Measurements from ENCODE around the gene SLC14A1. TPM values are rescaled to one million over a fixed set of nuclear protein-coding genes. Genes with fewer than 3 reads are reported as not detected.

The SLC14A1 gene
- total and polyA plus RNA-seq, 2 experiments from 2014 or later = 0.21 to 0.53 TPM

DNA sequence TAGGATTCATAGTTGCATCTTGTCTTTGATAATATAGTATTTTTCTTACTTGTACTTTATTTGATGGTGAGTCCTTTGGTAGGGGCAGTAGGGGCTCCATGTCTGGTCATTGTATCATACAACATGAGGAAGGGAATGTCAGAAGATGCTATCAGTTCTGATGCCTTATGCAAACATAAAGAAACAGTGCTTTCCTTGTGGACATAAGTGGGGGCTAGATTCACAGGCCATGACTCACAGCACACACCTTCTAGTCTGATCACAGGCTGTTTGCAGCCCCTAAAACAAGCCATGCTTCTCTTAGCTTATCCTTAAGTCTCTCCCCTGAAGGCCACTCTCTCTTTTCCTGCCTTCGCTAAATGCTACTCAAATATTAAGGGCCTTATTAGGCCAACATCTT is 10.7 kb upstream of the SLC14A1 start:
- no peak overlapping the region for H3K4me3 ChIP-seq
- no peak overlapping the region for H3K4me3 Mint-ChIP-seq
- H3K4me1 ChIP-seq (ENCODE audit: insufficient read depth) = no peaks in the 10 kb centered on the region
- no peaks in the 10 kb centered on the region; the same call in 2 of the 3 replicates for H3K4me1 Mint-ChIP-seq
- H3K27me3 ChIP-seq (ENCODE audit: insufficient read depth) = no peaks in the 10 kb centered on the region
- H4K20me1 ChIP-seq (replicated peaks; ENCODE audit: insufficient read depth) = no peaks in the 10 kb centered on the region
- H3K27me3 Mint-ChIP-seq (ENCODE audit: insufficient read depth, low read depth, poor library complexity) = peaks cover 4% of the 10 kb centered on the region
- H3K4me2 ChIP-seq = no peak overlapping the region
- no peak overlapping the region for H3K27ac Mint-ChIP-seq
- no peak overlapping the region for H3K27ac ChIP-seq (ENCODE audit: low read depth)
- peaks cover 20% of the 10 kb centered on the region for H3K9me3 Mint-ChIP-seq
- no peaks in the 10 kb centered on the region for H3K9me2 ChIP-seq (ENCODE audit: insufficient read depth)
- H2AFZ ChIP-seq = no peak overlapping the region
- no peaks in the 10 kb centered on the region for H3K36me3 ChIP-seq (ENCODE audit: insufficient read depth)
- no peak for TF ChIP-seq POLR2AphosphoS5 (IDR thresholded peaks at IDR 0.05; ENCODE audit: low read depth)
- TF ChIP-seq, protein P1, sequence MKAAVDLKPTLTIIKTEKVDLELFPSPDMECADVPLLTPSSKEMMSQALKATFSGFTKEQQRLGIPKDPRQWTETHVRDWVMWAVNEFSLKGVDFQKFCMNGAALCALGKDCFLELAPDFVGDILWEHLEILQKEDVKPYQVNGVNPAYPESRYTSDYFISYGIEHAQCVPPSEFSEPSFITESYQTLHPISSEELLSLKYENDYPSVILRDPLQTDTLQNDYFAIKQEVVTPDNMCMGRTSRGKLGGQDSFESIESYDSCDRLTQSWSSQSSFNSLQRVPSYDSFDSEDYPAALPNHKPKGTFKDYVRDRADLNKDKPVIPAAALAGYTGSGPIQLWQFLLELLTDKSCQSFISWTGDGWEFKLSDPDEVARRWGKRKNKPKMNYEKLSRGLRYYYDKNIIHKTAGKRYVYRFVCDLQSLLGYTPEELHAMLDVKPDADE (IDR thresholded peaks at IDR 0.05) = no peak
- TF ChIP-seq EZH2 (IDR thresholded peaks at IDR 0.05; ENCODE audit: low read depth, unreplicated experiment) = no peak
- no peak for TF ChIP-seq ZNF114 (CRISPR knock-in tag; IDR thresholded peaks at IDR 0.05)
- TF ChIP-seq, protein P2, sequence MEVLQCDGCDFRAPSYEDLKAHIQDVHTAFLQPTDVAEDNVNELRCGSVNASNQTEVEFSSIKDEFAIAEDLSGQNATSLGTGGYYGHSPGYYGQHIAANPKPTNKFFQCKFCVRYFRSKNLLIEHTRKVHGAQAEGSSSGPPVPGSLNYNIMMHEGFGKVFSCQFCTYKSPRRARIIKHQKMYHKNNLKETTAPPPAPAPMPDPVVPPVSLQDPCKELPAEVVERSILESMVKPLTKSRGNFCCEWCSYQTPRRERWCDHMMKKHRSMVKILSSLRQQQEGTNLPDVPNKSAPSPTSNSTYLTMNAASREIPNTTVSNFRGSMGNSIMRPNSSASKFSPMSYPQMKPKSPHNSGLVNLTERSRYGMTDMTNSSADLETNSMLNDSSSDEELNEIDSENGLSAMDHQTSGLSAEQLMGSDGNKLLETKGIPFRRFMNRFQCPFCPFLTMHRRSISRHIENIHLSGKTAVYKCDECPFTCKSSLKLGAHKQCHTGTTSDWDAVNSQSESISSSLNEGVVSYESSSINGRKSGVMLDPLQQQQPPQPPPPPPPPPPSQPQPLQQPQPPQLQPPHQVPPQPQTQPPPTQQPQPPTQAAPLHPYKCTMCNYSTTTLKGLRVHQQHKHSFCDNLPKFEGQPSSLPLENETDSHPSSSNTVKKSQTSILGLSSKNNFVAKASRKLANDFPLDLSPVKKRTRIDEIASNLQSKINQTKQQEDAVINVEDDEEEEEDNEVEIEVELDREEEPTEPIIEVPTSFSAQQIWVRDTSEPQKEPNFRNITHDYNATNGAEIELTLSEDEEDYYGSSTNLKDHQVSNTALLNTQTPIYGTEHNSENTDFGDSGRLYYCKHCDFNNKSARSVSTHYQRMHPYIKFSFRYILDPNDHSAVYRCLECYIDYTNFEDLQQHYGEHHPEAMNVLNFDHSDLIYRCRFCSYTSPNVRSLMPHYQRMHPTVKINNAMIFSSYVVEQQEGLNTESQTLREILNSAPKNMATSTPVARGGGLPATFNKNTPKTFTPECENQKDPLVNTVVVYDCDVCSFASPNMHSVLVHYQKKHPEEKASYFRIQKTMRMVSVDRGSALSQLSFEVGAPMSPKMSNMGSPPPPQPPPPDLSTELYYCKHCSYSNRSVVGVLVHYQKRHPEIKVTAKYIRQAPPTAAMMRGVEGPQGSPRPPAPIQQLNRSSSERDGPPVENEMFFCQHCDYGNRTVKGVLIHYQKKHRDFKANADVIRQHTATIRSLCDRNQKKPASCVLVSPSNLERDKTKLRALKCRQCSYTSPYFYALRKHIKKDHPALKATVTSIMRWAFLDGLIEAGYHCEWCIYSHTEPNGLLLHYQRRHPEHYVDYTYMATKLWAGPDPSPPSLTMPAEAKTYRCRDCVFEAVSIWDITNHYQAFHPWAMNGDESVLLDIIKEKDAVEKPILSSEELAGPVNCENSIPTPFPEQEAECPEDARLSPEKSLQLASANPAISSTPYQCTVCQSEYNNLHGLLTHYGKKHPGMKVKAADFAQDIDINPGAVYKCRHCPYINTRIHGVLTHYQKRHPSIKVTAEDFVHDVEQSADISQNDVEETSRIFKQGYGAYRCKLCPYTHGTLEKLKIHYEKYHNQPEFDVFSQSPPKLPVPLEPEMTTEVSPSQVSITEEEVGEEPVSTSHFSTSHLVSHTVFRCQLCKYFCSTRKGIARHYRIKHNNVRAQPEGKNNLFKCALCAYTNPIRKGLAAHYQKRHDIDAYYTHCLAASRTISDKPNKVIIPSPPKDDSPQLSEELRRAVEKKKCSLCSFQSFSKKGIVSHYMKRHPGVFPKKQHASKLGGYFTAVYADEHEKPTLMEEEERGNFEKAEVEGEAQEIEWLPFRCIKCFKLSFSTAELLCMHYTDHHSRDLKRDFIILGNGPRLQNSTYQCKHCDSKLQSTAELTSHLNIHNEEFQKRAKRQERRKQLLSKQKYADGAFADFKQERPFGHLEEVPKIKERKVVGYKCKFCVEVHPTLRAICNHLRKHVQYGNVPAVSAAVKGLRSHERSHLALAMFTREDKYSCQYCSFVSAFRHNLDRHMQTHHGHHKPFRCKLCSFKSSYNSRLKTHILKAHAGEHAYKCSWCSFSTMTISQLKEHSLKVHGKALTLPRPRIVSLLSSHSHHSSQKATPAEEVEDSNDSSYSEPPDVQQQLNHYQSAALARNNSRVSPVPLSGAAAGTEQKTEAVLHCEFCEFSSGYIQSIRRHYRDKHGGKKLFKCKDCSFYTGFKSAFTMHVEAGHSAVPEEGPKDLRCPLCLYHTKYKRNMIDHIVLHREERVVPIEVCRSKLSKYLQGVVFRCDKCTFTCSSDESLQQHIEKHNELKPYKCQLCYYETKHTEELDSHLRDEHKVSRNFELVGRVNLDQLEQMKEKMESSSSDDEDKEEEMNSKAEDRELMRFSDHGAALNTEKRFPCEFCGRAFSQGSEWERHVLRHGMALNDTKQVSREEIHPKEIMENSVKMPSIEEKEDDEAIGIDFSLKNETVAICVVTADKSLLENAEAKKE (CRISPR knock-in tag; IDR thresholded peaks at IDR 0.05) = no peak
- no peak for TF ChIP-seq NANOG (IDR thresholded peaks at IDR 0.05; ENCODE audit: borderline replicate concordance)
- no peak for TF ChIP-seq STAT1 (IDR thresholded peaks at IDR 0.05; ENCODE audit: unreplicated experiment)
- TF ChIP-seq, protein P3, sequence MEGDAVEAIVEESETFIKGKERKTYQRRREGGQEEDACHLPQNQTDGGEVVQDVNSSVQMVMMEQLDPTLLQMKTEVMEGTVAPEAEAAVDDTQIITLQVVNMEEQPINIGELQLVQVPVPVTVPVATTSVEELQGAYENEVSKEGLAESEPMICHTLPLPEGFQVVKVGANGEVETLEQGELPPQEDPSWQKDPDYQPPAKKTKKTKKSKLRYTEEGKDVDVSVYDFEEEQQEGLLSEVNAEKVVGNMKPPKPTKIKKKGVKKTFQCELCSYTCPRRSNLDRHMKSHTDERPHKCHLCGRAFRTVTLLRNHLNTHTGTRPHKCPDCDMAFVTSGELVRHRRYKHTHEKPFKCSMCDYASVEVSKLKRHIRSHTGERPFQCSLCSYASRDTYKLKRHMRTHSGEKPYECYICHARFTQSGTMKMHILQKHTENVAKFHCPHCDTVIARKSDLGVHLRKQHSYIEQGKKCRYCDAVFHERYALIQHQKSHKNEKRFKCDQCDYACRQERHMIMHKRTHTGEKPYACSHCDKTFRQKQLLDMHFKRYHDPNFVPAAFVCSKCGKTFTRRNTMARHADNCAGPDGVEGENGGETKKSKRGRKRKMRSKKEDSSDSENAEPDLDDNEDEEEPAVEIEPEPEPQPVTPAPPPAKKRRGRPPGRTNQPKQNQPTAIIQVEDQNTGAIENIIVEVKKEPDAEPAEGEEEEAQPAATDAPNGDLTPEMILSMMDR (conservative IDR thresholded peaks at IDR 0.05; ENCODE audit: low read depth in 2 of 2) = no peak
- TF ChIP-seq CREB1 (CRISPR knock-in tag; IDR thresholded peaks at IDR 0.05; ENCODE audit: low read depth) = no peak
- TF ChIP-seq JUNB (IDR thresholded peaks at IDR 0.05; ENCODE audit: unreplicated experiment) = no peak
- TF ChIP-seq EZH2phosphoT487 (IDR thresholded peaks at IDR 0.05; ENCODE audit: unreplicated experiment) = no peak
- peaks cover 9% of the 10 kb centered on the region for H3K36me3 Mint-ChIP-seq (ENCODE audit: low read depth)
- ATAC-seq (no peak), DNase-seq (ENCODE audit: low spot score) (no peak)
- no peaks in the 10 kb centered on the region for H3F3A ChIP-seq (replicated peaks; ENCODE audit: low read depth)
- H3K79me2 ChIP-seq (replicated peaks; ENCODE audit: insufficient read depth) = no peaks in the 10 kb centered on the region

Data from GM23338 (cell line).